Ishikawa (cell line): Measurements from ENCODE around the gene LPP.

Experiments
- CEBPB ChIP-seq: IDR thresholded peaks from 2 replicates; pipeline ENCODE4 v1.6.1; 2012
- CREB1 ChIP-seq: IDR thresholded peaks from 2 replicates; pipeline ENCODE4 v1.6.1; 2012; ENCODE audit warnings: low read depth
- EGR1 ChIP-seq: IDR thresholded peaks from 2 replicates; pipeline ENCODE4 v1.6.1; 2012
- EP300 ChIP-seq: IDR thresholded peaks from 2 replicates; pipeline ENCODE4 v1.6.1; 2012; ENCODE audit warnings: borderline replicate concordance
- FOXM1 ChIP-seq: IDR thresholded peaks from 2 replicates; pipeline ENCODE4 v1.6.1; 2012; ENCODE audit warnings: low read depth, borderline replicate concordance
- NFIC ChIP-seq: IDR thresholded peaks from 2 replicates; pipeline ENCODE4 v1.6.1; 2012
- RAD21 ChIP-seq: IDR thresholded peaks from 2 replicates; pipeline ENCODE4 v1.6.1; 2012; ENCODE audit warnings: low read depth
- TAF1 ChIP-seq: IDR thresholded peaks from 2 replicates; pipeline ENCODE4 v1.6.1; 2012; ENCODE audit warnings: low read depth, mild to moderate bottlenecking
- TCF12 ChIP-seq: IDR thresholded peaks from 2 replicates; pipeline ENCODE4 v1.6.1; 2012; ENCODE audit warnings: low read depth
- TEAD4 ChIP-seq: IDR thresholded peaks from 2 replicates; pipeline ENCODE4 v1.6.1; 2012
- USF1 ChIP-seq: IDR thresholded peaks from 2 replicates; pipeline ENCODE4 v1.6.1; 2012
- YY1 ChIP-seq: IDR thresholded peaks from 2 replicates; pipeline ENCODE4 v1.6.1; 2012; ENCODE audit warnings: low read depth
- ZBTB7A ChIP-seq: IDR thresholded peaks from 2 replicates; pipeline ENCODE4 v1.6.1; 2012; ENCODE audit warnings: low read depth
- TF ChIP-seq, protein P1 (sequence below): IDR thresholded peaks from 2 replicates; pipeline ENCODE4 v1.6.1; 2012
- TF ChIP-seq, protein P2 (sequence below): IDR thresholded peaks from 2 replicates; pipeline ENCODE4 v1.6.1; 2012; ENCODE audit warnings: low read depth, mild to moderate bottlenecking

LPP gene

GRCh38 chr3:188553569-188553968 lies 399.6 kb downstream of the LPP start:
- no peak for TF ChIP-seq NFIC
- TF ChIP-seq, protein P1, sequence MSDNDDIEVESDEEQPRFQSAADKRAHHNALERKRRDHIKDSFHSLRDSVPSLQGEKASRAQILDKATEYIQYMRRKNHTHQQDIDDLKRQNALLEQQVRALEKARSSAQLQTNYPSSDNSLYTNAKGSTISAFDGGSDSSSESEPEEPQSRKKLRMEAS = no peak

DNA sequence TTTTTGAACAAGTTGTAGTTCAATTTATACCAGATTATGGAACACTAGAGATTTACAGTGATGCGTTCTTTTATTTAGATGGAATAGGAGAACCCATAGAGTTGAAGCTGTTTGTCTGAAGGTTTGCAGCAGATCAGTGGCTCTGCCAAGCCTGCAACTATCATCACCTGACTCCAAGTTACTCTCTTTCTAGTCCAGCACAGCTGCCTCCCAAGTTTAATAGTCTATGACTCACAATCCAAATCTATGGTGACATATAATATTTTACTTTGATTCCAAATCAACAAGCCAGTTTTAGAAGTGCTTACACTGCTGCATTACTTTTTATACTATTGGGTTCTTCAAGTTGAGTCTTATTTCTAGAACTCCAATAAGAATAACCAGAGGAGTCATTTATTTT lies 400.4 kb downstream of the LPP start:
- TF ChIP-seq FOXM1 = no peak

DNA sequence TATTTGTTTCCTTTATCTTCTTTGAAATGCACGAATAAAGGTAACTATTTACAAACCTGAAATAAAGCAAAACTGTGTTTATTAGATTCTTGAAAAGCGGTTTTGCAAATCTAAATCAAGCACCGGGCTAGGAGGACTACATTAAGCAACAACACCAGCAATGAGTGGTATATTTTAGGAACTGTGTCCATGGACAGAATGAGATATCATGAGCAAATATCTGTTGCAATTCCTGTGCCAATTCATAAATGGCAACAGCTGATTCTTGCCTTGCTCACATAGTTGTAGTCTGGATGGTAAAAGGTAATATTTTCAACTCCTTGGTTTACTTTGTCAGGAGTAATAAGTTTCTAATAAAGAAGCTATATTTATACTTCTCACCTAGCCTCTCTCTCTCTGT lies 403.3 kb downstream of the LPP start:
- TF ChIP-seq, protein P2, sequence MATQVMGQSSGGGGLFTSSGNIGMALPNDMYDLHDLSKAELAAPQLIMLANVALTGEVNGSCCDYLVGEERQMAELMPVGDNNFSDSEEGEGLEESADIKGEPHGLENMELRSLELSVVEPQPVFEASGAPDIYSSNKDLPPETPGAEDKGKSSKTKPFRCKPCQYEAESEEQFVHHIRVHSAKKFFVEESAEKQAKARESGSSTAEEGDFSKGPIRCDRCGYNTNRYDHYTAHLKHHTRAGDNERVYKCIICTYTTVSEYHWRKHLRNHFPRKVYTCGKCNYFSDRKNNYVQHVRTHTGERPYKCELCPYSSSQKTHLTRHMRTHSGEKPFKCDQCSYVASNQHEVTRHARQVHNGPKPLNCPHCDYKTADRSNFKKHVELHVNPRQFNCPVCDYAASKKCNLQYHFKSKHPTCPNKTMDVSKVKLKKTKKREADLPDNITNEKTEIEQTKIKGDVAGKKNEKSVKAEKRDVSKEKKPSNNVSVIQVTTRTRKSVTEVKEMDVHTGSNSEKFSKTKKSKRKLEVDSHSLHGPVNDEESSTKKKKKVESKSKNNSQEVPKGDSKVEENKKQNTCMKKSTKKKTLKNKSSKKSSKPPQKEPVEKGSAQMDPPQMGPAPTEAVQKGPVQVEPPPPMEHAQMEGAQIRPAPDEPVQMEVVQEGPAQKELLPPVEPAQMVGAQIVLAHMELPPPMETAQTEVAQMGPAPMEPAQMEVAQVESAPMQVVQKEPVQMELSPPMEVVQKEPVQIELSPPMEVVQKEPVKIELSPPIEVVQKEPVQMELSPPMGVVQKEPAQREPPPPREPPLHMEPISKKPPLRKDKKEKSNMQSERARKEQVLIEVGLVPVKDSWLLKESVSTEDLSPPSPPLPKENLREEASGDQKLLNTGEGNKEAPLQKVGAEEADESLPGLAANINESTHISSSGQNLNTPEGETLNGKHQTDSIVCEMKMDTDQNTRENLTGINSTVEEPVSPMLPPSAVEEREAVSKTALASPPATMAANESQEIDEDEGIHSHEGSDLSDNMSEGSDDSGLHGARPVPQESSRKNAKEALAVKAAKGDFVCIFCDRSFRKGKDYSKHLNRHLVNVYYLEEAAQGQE = no peak
- TF ChIP-seq RAD21 (no peak), TCF12 (no peak), ZBTB7A (no peak), CEBPB (no peak), CREB1 (no peak)

GRCh38 chr3:188558343-188559071 lies 404.6 kb downstream of the LPP start:
- TF ChIP-seq, protein P2 = no peak
- TF ChIP-seq CREB1 (no peak), ZBTB7A (no peak)

DNA sequence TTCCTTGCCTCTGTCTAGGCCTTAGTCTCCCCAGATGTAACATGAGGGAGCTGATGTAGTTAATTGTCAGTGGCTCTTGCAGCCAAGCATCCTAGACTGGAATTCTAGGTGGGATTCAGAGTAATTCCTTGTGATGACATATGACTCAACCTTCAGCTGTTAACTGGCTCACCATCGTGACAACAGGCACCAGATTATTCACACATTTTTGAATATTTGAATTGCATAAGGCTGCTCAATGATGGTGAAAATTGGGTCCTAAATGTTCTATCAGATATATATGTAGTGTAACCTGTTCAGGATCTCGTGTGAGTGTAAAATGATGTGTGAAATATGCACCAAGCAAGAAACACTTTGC lies 405.1 kb downstream of the LPP start:
- TF ChIP-seq TEAD4 (no peak), NFIC (no peak), TCF12 (no peak), RAD21 (no peak), CEBPB (no peak), ZBTB7A (no peak), EP300 (no peak), YY1 (no peak), EGR1 (no peak), USF1 (no peak), FOXM1 (no peak), TAF1 (no peak), CREB1 (no peak)
- TF ChIP-seq, protein P1 = no peak
- TF ChIP-seq, protein P2 = no peak

DNA sequence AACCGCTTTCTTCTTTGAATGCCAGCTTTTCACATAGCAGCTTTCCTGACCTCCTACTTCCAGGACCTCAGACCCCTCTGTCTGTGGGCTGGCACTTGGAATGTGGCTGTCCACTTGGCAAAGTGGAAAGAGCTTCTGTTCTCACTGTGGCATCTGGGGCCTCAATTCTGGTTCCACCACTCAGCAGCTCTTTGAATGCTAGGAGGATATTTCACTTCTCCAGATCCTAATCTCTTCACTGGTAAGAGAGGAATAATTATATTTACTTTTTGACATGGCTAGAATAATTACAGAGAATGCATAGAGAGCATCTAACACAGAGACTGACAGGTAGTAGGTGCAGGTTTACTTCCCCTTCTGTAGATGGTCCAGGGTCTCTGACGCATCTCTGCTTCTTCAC lies 405.9 kb downstream of the LPP start:
- no peak for TF ChIP-seq TEAD4
- TF ChIP-seq TCF12 = no peak
- no peak for TF ChIP-seq CEBPB
- TF ChIP-seq, protein P2 = no peak
- TF ChIP-seq FOXM1 = no peak
- TF ChIP-seq USF1 = no peak
- TF ChIP-seq CREB1 = no peak
- no peak for TF ChIP-seq TAF1
- no peak for TF ChIP-seq EGR1
- TF ChIP-seq RAD21 = no peak
- TF ChIP-seq NFIC = no peak
- TF ChIP-seq, protein P1 = no peak
- no peak for TF ChIP-seq EP300
- no peak for TF ChIP-seq ZBTB7A
- no peak for TF ChIP-seq YY1
